A673 (cell line): ENCODE measurements around the gene SERPINA9. TPM values are rescaled to one million over a fixed set of nuclear protein-coding genes. Genes with fewer than 3 reads are reported as not detected.

Experiments
- BruUV-seq: library from RNA; stranded (reverse); fragments of 400-500 nt; replicated peaks from 2 replicates; lab custom pipeline; 2021; lab: Mats Ljungman, UMichigan
- CTCF ChIA-PET: fragments of 300-600 bp; sonication (Branson Sonifier 250); formaldehyde crosslinking; loops from one replicate; lab custom pipeline; 2022; ENCODE audit warnings: antibody characterized with exemption; lab: Charles Lee
- POLR2A ChIA-PET: fragments of 300-600 bp; sonication (Branson Sonifier 250); formaldehyde crosslinking; loops from one replicate; lab custom pipeline; 2022; ENCODE audit warnings: antibody characterized with exemption; ENCODE audit not compliant: low non-redundant PET; lab: Charles Lee
- DNase-seq: peaks from one replicate; pipeline ENCODE4 v3.0.0-alpha.2; 2015; ENCODE audit warnings: low spot score
- H3K27ac ChIP-seq: fragments of 200-600 bp; sonication (generic); 2 replicates; pipeline ENCODE4 v1.5.1; 2016; ENCODE audit warnings: mixed run types, low read depth, mild to moderate bottlenecking, mixed read lengths, antibody characterized with exemption, low read length; ENCODE audit not compliant: poor library complexity, severe bottlenecking
- H3K27me3 ChIP-seq: fragments of 200-600 bp; sonication (generic); replicated peaks from 2 replicates; pipeline ENCODE4 v1.6.1; 2017; ENCODE audit warnings: mixed run types, low read depth, mild to moderate bottlenecking, mixed read lengths, antibody characterized with exemption, low read length; ENCODE audit not compliant: insufficient read depth, poor library complexity
- H3K36me3 ChIP-seq: fragments of 200-600 bp; sonication (generic); 2 replicates; pipeline ENCODE4 v1.6.1; 2016; ENCODE audit warnings: mixed run types, mild to moderate bottlenecking, mixed read lengths, antibody characterized with exemption, low read length; ENCODE audit not compliant: insufficient read depth, poor library complexity, severe bottlenecking
- H3K4me1 ChIP-seq: fragments of 200-600 bp; sonication (generic); 2 replicates; pipeline ENCODE4 v1.6.1; 2017; ENCODE audit warnings: mixed run types, mild to moderate bottlenecking, mixed read lengths, antibody characterized with exemption, low read length; ENCODE audit not compliant: insufficient read depth, poor library complexity, severe bottlenecking
- H3K4me3 ChIP-seq: fragments of 200-600 bp; sonication (generic); 2 replicates; pipeline ENCODE4 v1.5.1; 2016; ENCODE audit warnings: low read depth, mixed run types, mild to moderate bottlenecking, mixed read lengths, low read length; ENCODE audit not compliant: poor library complexity, severe bottlenecking
- H3K9me3 ChIP-seq: fragments of 200-600 bp; sonication (generic); 2 replicates; pipeline ENCODE4 v1.6.1; 2016; ENCODE audit warnings: mixed run types, low read depth, mild to moderate bottlenecking, mixed read lengths, antibody characterized with exemption, low read length; ENCODE audit not compliant: poor library complexity, severe bottlenecking
- CTCF ChIP-seq: fragments of 300-800, 200-600 bp; sonication (generic); conservative IDR thresholded peaks from 2 replicates; pipeline ENCODE4 v1.5.1; 2017; ENCODE audit warnings: low read depth, mild to moderate bottlenecking, antibody characterized with exemption, low read length, moderate library complexity, mixed read lengths
- EZH2 ChIP-seq: fragments of 200-600 bp; sonication (generic); IDR thresholded peaks from 2 replicates; pipeline ENCODE4 v1.6.1; 2017; ENCODE audit warnings: borderline replicate concordance, low read depth, mild to moderate bottlenecking, mixed read lengths, antibody characterized with exemption, low read length; ENCODE audit not compliant: poor library complexity, severe bottlenecking
- intact Hi-C: fragments of 100-400 bp; cut with micrococcal nuclease; formaldehyde crosslinking; loops from one replicate; pipeline ENCODE4 v1.10.0; 2022; ENCODE audit not compliant: unreplicated experiment
- total RNA-seq: library from RNA; stranded (reverse); gene quantifications from 2 replicates; pipeline ENCODE4 v1.2.3, GENCODE V29; 2021

Gene SERPINA9
- total RNA-seq, 1 experiment from 2014 or later = not detected

GRCh38 chr14:94473666-94474410, 2.2 kb downstream of the SERPINA9 start:
- Histone ChIP-seq H3K4me3 (no peak overlapping the region), H3K27me3 (peaks cover 30% of the 10 kb centered on the region), H3K9me3 (peaks cover 5% of the 10 kb centered on the region), H3K27ac (no peak overlapping the region), H3K4me1 (no peaks in the 10 kb centered on the region), H3K36me3 (no peaks in the 10 kb centered on the region)
- no peak for TF ChIP-seq CTCF
- no peak for TF ChIP-seq EZH2
- intact Hi-C loops = no loop called here
- POLR2A ChIA-PET = no interaction called here
- DNase-seq = no peak
- CTCF ChIA-PET = no interaction called here
- no TSS peak for BruUV-seq

GRCh38 chr14:94472842-94473241, 3.2 kb downstream of the SERPINA9 start:
- BruUV-seq = no TSS peak
- no peaks in the 10 kb centered on the region for H3K36me3 ChIP-seq
- intact Hi-C loops = no loop called here
- POLR2A ChIA-PET = no interaction called here
- no peak for TF ChIP-seq EZH2
- no peak for TF ChIP-seq CTCF
- no peaks in the 10 kb centered on the region for H3K4me1 ChIP-seq
- H3K9me3 ChIP-seq = no peaks in the 10 kb centered on the region
- peaks cover 30% of the 10 kb centered on the region for H3K27me3 ChIP-seq
- no peak overlapping the region for H3K4me3 ChIP-seq
- CTCF ChIA-PET = no interaction called here
- DNase-seq = no peak
- H3K27ac ChIP-seq = no peak overlapping the region

- Histone ChIP-seq H3K27me3 (peaks cover 28% of the 10 kb centered on the region), H3K4me1 (no peaks in the 10 kb centered on the region), H3K27ac (no peak overlapping the region), H3K36me3 (no peaks in the 10 kb centered on the region), H3K4me3 (no peak overlapping the region), H3K9me3 (no peaks in the 10 kb centered on the region)
- CTCF ChIA-PET = no interaction called here
- intact Hi-C loops = no loop called here
- POLR2A ChIA-PET = no interaction called here
- DNase-seq = no peak
- TF ChIP-seq CTCF (no peak), EZH2 (no peak)
- BruUV-seq = no TSS peak
These were observed 5.0 kb downstream of the SERPINA9 start for GRCh38 chr14:94471045-94471444.
